SHP77 treated with DMSO at 0.1 percent for 48 hours (cell line): Measurements from ENCODE around the gene PRKCZ.

Source experiments
- DNase-seq: peaks from one replicate; lab custom pipeline; 2025; lab: John Stamatoyannopoulos, UW

Gene PRKCZ

DNA sequence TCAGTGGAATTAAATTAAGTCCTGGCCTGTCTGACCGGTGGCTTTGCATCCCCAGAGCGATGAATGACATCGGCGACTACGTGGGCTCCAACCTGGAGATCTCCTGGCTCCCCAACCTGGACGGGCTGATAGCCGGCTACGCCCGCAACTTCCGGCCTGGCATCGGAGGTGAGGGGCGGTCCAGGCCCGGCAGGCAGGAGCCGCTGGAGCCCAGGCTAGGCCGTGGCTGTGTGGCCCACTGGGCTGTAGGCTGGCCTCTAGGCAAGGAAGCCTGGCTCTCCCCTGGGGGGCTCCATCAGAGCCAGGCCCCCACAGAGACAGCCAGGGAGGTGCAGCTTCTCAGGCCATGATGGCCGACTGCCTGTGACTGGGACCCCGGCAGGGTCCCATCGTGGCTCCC is 25.3 kb upstream of the PRKCZ start:
- no peak for DNase-seq

DNA sequence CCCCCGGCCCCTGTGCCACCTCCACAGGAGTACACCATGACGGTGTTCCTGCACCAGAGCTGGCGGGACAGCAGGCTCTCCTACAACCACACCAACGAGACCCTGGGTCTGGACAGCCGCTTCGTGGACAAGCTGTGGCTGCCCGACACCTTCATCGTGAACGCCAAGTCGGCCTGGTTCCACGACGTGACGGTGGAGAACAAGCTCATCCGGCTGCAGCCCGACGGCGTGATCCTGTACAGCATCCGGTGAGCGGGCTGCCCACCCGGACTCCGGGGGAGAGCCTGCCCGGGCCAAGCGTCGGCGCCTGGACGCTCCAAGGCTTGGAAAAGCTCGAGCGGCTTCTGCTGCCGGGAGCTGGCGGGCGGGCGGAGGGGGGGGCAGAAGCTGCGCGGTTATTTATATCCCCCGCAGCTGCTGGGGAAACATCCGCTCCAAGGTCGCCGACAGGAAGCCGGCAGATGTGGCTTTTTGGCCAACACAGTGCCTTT is 24.7 kb upstream of the PRKCZ start:
- peak; percentile 26 for DNase-seq

DNA sequence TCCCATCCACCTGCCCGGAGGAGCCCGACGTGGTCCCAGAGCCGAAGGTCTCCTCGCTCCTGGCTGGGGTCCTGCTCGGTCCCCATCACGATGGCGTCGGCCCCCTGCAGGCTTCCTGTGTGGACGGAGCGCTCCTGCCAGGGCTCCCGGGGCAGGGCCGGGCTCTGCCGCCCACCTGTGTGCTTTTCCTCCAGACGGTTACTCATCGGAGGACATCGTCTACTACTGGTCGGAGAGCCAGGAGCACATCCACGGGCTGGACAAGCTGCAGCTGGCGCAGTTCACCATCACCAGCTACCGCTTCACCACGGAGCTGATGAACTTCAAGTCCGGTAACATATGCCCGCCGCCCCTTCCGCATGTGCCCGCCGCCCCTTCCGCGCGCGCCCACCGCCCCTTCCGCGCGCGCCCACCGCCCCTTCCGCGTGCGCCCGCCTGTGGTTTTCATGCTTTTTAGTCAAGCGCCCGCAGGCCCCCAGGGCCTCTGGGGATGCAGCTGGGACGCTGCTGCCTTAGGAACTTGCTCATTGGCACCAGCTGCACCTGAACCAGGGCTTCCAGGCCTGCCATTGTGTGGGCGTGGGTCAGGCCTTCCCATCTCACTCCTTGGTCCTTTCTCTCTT is 22.1 kb upstream of the PRKCZ start:
- no peak for DNase-seq

DNA sequence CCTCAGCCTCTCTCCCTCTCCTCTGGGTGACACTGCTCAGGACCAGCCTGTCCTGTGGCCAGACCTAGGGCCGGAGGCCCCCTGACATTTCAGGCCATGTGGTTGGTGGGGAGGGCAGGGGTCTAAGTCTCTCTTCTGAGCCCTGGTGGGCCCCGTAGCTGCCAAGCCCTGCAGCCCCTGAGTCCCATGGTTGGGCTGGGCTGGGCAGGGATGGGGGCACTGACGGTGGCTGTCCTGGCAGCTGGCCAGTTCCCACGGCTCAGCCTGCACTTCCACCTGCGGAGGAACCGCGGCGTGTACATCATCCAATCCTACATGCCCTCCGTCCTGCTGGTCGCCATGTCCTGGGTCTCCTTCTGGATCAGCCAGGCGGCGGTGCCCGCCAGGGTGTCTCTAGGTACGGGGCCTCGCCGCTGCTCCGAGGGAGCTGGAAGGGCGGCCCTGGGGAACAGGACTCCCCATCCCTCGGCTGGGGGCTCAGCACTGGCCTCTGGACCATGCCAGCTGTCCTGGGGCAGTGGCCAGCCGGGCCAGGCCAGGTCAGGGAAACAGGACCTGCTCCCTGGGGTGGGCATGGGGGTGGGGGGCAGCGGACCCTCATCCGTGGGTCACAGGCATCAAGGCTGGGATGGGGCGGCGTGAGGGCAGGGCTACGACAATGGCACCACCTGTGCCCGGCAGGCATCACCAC is 21.2 kb upstream of the PRKCZ start:
- no peak for DNase-seq

DNA sequence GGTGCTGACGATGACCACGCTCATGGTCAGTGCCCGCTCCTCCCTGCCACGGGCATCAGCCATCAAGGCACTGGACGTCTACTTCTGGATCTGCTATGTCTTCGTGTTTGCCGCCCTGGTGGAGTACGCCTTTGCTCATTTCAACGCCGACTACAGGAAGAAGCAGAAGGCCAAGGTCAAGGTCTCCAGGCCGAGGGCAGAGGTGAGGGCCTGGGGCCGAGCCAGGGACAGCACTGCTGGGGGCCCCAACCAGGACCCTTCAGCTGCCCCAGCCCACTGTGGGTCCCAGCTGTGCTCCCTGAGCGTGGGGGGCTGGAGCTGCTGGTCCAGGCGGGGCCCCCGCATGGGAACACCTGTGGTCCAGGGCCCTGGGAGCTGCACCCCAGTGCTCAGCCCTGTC is 20.6 kb upstream of the PRKCZ start:
- no peak for DNase-seq

DNA sequence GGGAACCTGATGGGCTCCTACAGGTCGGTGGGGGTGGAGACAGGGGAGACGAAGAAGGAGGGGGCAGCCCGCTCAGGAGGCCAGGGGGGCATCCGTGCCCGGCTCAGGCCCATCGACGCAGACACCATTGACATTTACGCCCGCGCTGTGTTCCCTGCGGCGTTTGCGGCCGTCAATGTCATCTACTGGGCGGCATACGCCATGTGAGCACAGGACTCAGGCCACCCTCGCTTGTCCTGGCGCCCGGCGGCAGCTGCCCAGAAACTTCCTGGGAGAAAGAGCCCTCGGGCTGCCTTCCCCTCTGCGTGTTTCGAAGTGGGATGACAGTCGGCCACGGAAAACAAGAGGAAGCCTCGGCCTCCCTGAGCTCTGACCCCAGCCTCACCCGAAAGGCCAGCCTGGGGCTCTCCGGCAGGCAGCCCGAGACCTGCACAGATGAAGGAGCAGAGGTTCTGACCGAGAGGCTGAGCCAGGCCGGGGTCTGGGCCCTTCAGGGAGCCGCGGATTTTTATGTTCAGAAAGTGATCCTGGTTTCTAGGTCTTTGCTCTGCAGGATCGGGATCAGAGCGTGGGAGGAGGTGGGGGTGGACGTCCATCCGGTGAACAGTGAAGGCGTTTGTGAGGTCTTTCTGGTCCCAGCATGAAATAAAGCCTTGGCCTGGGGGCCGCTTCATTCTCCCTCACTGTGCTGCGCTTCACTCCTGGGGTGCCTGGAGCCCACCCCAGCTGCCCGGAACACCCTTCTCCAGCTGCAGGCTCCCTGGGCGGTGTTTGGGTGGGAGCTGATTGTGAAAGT is 19.9 kb upstream of the PRKCZ start:
- DNase-seq = no peak

DNA sequence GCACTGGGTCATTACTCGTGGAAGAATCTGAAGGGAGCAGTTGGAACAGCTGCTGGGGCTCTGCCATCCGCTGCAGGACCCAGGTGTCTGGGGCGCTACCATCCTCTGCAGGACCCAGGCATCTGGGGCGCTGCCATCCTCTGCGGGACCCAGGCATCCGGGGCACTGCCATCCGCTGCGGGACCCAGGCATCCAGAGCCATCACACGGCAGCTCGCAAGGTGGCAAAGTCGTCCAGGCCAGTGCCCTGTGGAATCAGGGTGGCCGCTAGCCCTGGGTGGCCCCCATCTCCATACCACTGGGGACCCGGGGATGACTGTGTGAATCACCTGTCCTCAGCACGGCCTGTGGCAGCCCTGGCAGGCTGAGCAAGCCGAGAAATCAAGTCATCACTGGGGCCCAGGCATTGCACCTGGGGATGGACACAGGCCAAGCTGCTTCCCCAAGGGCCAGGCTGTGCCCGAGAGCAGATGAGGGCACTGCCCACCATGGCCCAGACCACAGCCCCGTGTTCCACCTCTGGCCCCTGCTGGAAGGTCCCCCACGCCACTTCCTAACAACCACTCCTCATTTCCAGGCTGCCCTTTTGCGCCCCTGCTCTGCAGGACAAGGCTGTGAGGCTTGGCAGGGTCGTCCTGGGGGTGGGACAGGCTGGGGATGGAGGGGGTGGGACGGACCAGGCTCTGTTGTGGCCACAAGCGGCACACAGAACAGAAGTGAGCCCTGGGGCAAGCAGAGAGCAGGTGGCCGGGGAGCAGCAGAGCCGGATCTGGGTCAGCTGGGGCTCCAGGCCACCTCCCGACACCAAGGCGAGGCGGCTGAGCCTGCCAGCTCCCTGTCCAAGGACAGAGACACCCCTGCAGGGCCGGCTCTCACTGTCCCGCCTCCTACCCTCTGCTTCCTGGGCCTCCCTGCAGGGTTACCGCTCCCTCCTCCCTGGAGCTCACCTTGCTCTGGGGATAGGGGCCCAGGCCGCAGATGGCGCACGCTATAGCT is 18.4 kb upstream of the PRKCZ start:
- DNase-seq = no peak

DNA sequence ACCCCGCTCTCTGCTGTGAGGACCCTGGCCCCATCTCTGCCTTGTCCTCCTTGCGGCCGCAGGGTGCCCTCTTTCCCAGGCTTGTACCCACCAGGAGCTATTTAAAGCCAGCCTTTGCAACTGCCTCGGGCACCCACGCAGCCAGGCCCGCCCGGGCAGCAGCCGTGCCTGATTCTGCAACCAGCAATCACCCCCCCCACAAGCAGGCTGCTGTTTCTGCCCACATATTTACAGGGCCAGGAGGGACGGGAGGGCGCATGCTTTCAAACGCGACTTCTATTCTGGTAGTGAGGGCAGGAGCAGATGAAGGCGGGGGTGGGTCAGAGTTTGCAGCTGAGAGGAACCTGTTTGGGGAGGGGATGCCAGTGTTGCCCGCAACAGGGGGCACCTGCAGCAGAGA is 17.5 kb upstream of the PRKCZ start:
- no peak for DNase-seq

DNA sequence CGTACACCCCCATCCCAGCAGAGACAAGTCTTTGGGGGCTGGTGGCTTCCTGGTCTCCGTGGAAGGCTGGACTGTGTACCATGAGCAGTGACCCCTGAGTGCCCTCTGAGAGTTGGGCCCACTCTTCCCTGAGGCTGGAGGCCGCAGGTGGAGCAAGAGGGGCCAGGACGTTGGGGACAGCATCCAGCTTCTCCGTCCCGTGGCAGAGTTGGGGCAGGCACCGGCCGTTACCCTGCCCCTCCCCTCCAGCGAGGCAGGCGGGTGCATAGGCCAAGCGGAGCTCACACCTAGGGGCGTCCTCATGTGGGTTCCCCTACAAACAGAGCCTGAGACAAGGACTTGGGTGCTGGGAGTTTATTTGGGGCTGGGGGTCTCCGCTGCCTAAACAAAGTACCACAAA is 17.0 kb upstream of the PRKCZ start:
- DNase-seq = no peak

DNA sequence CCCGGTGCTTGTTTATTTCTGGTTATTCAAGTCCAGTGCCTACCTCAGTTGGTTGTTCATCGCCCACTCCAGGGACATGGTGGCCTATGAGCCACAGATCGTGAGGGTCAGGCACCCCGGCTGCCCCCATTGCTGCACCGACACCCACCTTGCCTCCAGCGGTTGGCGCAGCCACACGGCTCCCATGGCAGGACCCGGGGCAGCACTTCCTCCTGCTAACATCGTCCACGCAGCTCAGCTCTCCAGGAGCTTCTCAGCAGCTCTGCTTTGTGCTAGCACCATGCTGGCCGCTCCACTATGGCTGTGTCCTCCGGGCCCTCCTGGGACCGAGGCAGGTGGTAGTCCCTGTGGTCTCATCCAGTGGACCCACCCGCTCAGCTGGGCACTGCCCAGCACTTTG is 13.9 kb upstream of the PRKCZ start:
- no peak for DNase-seq

DNA sequence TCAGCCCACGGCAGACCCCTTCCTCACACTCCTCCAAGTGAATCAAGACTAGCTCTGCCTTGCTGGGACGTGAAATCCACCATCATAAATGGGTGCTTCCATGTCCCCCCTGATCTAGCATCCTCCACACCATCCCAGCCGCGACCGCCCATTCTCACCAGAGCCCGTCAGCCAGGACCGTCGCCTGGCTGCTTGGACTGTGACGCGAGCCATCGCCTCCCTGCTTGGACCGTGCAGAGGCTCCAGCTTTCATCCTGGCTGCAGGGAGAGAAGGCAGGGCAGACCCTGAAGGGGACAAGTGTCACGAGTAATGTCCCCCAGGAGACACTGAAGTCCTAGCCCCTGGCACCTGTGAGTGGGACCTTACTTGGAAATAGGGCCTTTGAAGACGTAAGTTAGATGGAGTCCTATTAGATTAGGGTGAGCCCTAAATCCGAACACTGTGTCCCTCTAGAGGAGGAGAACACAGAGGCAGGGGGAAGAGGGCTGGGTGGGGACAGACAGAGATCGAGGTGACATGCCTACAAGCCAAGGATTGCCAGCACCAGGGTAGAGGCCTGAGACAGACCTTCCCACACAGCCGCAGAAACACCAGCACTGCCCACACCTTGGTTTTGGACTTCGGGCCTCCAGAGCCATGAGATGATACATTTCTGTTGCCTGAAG is 12.8 kb upstream of the PRKCZ start:
- DNase-seq = no peak

DNA sequence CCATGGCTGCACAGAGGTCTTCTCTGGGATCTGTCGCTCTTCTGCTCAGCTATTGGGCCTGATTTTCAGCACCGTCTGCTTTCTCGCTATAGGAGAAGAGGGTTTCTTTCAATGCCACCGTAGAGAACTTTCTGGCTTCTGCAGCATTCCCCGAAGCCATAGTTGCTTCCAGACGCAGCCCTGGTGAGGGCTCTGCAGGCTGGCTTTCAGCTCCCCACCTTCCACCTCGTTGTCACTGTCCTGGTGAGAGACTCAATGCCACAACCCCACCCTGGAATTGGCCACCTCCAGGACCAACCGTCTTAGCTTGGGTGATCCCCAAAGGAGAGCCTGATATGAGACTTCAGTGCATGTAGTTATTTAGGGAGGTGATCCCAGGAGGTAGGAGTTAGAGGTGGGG is 12.0 kb upstream of the PRKCZ start:
- DNase-seq = no peak

DNA sequence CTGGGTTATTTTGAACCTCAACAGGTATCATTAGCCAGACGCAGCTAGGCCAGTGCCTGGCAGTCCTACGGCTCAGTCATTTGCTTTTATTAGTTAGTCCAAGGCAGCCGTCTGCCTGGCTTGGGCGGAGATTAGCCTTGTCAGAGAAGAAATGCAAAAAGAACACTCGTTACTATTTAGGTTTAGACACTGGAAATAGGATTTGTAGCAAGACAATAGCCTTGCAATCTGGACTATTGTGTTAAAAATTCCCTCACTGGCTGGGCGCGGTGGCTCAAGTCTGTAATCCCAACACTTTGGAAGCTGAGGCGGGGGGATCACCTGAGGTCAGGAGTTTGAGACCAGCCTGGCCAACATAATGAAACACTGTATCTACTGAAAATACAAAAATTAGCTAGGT is 11.0 kb upstream of the PRKCZ start:
- DNase-seq = no peak

DNA sequence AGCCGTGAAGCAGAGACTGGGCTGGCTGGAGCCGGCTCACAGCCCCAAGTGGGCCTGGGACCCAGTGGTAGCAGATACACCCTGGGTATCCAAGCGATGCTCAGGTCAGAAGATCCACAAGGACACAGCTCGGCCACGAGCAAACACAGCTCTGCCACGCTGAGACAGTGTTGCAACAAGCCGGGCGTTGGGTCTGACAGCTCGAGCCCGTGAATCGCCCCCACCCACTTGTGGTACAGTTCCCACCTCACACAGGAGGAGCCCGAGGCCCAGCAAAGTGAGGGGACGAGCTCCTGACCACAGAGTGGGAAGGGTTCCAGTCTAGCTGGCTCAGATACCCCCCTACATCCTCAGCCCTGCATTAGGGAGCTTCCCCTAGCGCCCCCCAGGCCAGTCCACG is 8.9 kb upstream of the PRKCZ start:
- no peak for DNase-seq

DNA sequence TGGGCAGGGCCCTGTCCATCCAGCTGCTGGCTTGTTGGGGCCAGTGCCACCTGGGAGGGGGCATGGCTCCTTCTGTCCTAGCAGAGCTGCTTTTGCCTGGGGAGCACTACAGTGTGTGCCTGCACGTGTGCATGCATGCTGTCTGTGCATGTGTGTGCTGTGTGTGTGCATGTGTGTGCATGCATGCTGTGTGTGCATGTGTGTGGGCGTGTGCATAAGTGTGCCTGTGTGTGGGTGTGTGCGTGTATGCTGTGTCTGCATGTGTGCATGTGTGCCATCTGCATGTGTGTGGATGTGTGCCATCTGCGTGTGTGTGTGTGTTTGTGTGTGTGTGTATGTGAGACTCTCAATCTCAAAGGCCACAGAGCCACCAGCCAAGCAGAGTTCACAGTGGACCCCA is 8.3 kb upstream of the PRKCZ start:
- no peak for DNase-seq

DNA sequence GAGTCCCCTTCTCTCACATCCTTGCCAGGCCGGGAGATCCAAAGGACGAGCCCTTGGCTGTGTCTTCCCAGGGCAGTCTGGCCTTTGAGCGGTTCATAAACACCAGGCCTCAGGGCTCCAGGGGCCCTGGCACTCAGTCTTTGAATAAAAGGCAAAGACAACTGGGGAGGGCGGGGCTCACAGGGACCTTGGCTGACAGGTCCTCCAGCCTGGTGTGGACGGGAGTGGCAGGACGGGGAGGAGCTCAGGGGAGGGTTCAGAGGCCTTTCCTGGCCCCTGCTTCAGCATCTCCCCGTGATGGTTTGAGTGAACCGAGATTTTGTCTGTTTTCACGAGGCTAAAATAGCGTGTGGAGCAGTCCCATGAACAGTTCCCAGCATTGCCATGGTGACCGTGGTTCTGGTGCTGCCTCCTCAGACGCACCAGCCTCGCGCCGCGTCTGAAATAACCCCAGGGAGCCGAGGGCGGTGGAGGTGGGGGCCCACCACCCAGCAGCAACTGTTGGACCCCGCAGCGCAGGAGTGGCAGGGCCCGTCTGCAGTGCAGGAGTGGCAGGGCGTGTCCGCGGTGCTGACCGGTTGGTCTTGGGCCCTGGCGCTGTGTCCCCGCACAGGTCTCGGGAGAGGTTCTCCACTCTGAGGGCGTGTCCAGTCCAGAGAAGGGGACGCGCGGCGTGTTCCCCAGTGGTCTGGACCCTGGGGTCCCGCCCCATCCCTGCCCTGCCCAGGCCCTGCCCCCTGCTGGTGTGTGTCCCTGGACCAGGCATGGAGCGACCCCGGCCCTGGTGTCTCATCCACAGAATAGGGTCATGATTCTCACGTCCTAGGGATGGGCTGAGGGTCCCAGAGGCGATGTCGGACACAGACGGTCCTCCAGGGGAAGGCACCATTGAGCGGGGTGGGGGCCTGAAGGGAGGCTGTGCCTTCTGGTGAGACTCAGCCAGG is 7.1 kb upstream of the PRKCZ start:
- DNase-seq = no peak

DNA sequence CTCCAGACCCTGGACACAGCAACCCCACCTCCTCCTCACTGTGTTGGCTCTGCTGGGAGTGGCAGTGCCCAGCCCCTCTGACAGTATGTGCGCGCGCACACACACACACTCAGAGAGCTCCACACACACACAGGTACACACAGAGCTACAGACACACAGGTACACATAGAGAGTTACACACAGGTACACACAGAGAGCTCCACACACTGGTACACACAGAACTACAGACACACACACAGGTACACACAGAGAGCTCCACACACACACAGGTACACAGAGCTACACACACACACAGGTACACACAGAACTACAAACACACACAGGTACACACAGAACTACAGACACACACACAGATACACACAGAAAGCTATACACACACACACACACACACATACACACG is 6.3 kb upstream of the PRKCZ start:
- no peak for DNase-seq

DNA sequence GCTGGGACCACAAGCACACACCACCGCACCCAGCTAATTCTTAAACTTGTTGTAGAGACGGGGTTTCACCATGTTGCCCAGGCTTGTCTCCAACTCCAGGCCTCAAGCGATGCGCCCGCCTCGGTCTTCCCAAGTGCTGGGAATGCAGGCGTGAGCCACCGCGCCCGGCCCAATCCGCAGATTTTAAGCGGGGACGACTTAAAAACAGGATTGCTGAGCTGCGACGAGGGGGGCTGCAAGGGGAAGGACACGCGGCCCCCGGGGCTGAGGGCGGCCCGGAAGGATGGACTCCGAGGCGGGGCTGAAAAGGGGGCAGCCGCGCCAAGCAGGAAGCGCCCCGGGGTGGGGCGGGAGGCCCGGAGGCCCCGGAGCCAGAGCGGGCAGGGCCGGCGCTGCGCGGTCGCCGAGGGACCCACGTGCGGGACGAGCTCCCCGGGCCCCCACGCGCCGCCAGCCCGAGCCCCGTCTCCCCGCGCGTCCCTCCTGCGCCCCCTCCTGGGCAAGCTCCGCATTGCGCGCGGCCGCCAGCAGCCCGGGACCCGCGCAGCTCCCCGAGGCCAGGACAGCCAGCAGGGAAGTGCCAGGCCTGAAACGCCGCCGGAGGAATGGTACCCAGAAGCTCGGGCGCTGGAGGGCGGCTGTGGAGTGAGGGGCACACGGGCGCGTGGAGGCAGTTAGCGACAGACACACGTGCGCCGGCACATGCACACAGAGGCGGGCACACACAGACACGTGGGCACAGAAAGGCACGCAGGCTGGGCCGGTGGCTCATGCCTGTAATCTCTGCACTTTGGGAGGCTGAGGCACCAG is 5.5 kb upstream of the PRKCZ start:
- DNase-seq = no peak

DNA sequence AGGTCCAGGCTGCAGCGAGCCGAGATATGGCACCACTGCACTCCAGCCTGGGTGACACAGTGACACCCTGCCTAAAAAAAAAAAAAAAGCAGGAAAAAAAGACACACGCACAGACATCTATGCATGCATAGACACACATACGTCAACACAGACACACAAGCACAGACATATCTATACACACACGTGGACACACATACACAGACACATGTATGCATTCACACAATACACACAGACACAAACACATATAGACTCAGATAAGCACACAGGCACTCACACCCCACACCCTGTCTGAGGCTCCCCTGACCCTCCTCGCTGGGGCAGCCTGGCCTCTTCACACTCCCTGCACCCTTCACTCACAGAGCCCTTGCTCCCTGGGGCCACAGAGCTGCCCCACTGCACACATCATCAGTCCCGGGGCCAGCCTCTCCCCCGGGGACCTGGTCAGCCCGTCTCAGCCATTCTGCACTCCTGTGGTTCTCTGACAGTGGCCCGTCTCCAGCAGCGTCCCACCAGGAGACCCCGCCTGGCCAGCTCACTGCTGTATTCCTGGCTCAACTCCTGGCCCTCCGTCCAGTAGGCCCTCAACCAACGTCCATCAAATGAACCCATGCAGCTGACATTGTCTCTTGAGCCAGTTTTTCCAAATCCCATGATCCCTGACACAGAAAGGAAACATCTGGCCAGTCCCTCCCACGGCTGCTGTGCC is 4.6 kb upstream of the PRKCZ start:
- no peak for DNase-seq
